ENCODE data around the gene TTC39B. TPM values are rescaled to one million over a fixed set of nuclear protein-coding genes. Genes with fewer than 3 reads are reported as not detected.

The TTC39B gene
- total RNA-seq, 2 experiments from 2014 or later, result 43.9 to 46.4 TPM

- peaks cover 46% of the 10 kb centered on the region for H3K36me3 Mint-ChIP-seq (ENCODE audit: low read depth)
- H3K27ac Mint-ChIP-seq, result no peak overlapping the region
- H3K27me3 Mint-ChIP-seq (ENCODE audit: low read depth), result no peaks in the 10 kb centered on the region
- no peaks in the 10 kb centered on the region for H3K9me3 Mint-ChIP-seq
- CTCF ChIA-PET, result interaction anchor here (0.9 to 1.2 kb wide), 2 partner anchors 8 to 20 kb away, joined by 3 to 6 read pairs; no protein-coding TSS in a partner anchor
- DNase-seq, result no peak
- H3K4me3 Mint-ChIP-seq, result no peak overlapping the region
- intact Hi-C loops (cut with micrococcal nuclease), result no loop called here
- peaks cover 11% of the 10 kb centered on the region for H3K4me1 Mint-ChIP-seq (ENCODE audit: low read depth)
Observed at GRCh38 chr9:15189481-15189880, 117.5 kb downstream of the TTC39B start.

- Mint-ChIP-seq H3K4me1 (ENCODE audit: low read depth) (peaks cover 11% of the 10 kb centered on the region), H3K27me3 (ENCODE audit: low read depth) (no peaks in the 10 kb centered on the region), H3K36me3 (ENCODE audit: low read depth) (peaks cover 46% of the 10 kb centered on the region), H3K9me3 (no peaks in the 10 kb centered on the region), H3K4me3 (no peak overlapping the region), H3K27ac (no peak overlapping the region)
- intact Hi-C loops (cut with micrococcal nuclease), result no loop called here
- CTCF ChIA-PET, result no interaction called here
- DNase-seq, result no peak
Observed at GRCh38 chr9:15187589-15187988, 119.4 kb downstream of the TTC39B start.

- H3K36me3 Mint-ChIP-seq (ENCODE audit: low read depth), result peaks cover 38% of the 10 kb centered on the region
- intact Hi-C loops (cut with micrococcal nuclease), result no loop called here
- H3K27ac Mint-ChIP-seq, result no peak overlapping the region
- no peaks in the 10 kb centered on the region for H3K27me3 Mint-ChIP-seq (ENCODE audit: low read depth)
- H3K4me3 Mint-ChIP-seq, result no peak overlapping the region
- CTCF ChIA-PET, result interaction anchor here (0.7 kb wide), 1 partner anchor 315 kb away, joined by 4 read pairs; no protein-coding TSS in a partner anchor
- H3K9me3 Mint-ChIP-seq, result no peaks in the 10 kb centered on the region
- peaks cover 25% of the 10 kb centered on the region for H3K4me1 Mint-ChIP-seq (ENCODE audit: low read depth)
- DNase-seq, result no peak
Observed at GRCh38 chr9:15182730-15183129, 124.3 kb downstream of the TTC39B start.

GRCh38 chr9:15182101-15182551 lies 124.9 kb downstream of the TTC39B start:
- DNase-seq, result no peak
- intact Hi-C loops (cut with micrococcal nuclease), result no loop called here

GRCh38 chr9:15180124-15180523 lies 126.9 kb downstream of the TTC39B start:
- no peaks in the 10 kb centered on the region for H3K27me3 Mint-ChIP-seq (ENCODE audit: low read depth)
- intact Hi-C loops (cut with micrococcal nuclease), result no loop called here
- no peak overlapping the region for H3K4me3 Mint-ChIP-seq
- H3K4me1 Mint-ChIP-seq (ENCODE audit: low read depth), result peaks cover 25% of the 10 kb centered on the region
- CTCF ChIA-PET, result interaction anchor here (0.7 to 1.6 kb wide), 2 partner anchors 51 to 76 kb away, joined by 3 to 4 read pairs; no protein-coding TSS in a partner anchor
- no peak for DNase-seq
- no peaks in the 10 kb centered on the region for H3K9me3 Mint-ChIP-seq
- H3K27ac Mint-ChIP-seq, result no peak overlapping the region
- peaks cover 35% of the 10 kb centered on the region for H3K36me3 Mint-ChIP-seq (ENCODE audit: low read depth)

More at GRCh38 chr9:15182101-15182551, 124.9 kb downstream of the TTC39B start:
- Mint-ChIP-seq H3K36me3 (ENCODE audit: low read depth) (peaks cover 35% of the 10 kb centered on the region), H3K4me3 (no peak overlapping the region), H3K4me1 (ENCODE audit: low read depth) (peaks cover 25% of the 10 kb centered on the region), H3K27me3 (ENCODE audit: low read depth) (no peaks in the 10 kb centered on the region), H3K9me3 (no peaks in the 10 kb centered on the region), H3K27ac (no peak overlapping the region)
- CTCF ChIA-PET, result no interaction called here

GRCh38 chr9:15178631-15179030 lies 128.4 kb downstream of the TTC39B start:
- DNase-seq, result no peak
- CTCF ChIA-PET, result no interaction called here
- Mint-ChIP-seq H3K27ac (no peak overlapping the region), H3K4me3 (no peak overlapping the region), H3K36me3 (ENCODE audit: low read depth) (peaks cover 36% of the 10 kb centered on the region), H3K27me3 (ENCODE audit: low read depth) (no peaks in the 10 kb centered on the region), H3K9me3 (no peaks in the 10 kb centered on the region), H3K4me1 (ENCODE audit: low read depth) (peaks cover 25% of the 10 kb centered on the region)
- intact Hi-C loops (cut with micrococcal nuclease), result no loop called here

GRCh38 chr9:15176836-15177235 lies 130.2 kb downstream of the TTC39B start:
- no peaks in the 10 kb centered on the region for H3K9me3 Mint-ChIP-seq
- H3K4me3 Mint-ChIP-seq, result no peak overlapping the region
- no peak for DNase-seq
- H3K27me3 Mint-ChIP-seq (ENCODE audit: low read depth), result no peaks in the 10 kb centered on the region
- intact Hi-C loops (cut with micrococcal nuclease), result no loop called here
- H3K27ac Mint-ChIP-seq, result no peak overlapping the region
- CTCF ChIA-PET, result no interaction called here
- peaks cover 35% of the 10 kb centered on the region for H3K36me3 Mint-ChIP-seq (ENCODE audit: low read depth)
- peaks cover 25% of the 10 kb centered on the region for H3K4me1 Mint-ChIP-seq (ENCODE audit: low read depth)

GRCh38 chr9:15163931-15164330 lies 143.1 kb downstream of the TTC39B start:
- intact Hi-C loops (cut with micrococcal nuclease), result no loop called here
- CTCF ChIA-PET, result interaction anchor here (1.1 kb wide), 1 partner anchor 29 kb away, joined by 3 read pairs; no protein-coding TSS in a partner anchor
- Mint-ChIP-seq H3K4me3 (no peak overlapping the region), H3K4me1 (ENCODE audit: low read depth) (no peaks in the 10 kb centered on the region), H3K9me3 (no peaks in the 10 kb centered on the region), H3K27me3 (ENCODE audit: low read depth) (no peaks in the 10 kb centered on the region), H3K36me3 (ENCODE audit: low read depth) (peaks cover 2% of the 10 kb centered on the region), H3K27ac (no peak overlapping the region)
- no peak for DNase-seq

GRCh38 chr9:15161753-15162152 lies 145.3 kb downstream of the TTC39B start:
- CTCF ChIA-PET, result no interaction called here
- DNase-seq, result no peak
- no peak overlapping the region for H3K4me3 Mint-ChIP-seq
- no peaks in the 10 kb centered on the region for H3K36me3 Mint-ChIP-seq (ENCODE audit: low read depth)
- H3K27ac Mint-ChIP-seq, result no peak overlapping the region
- intact Hi-C loops (cut with micrococcal nuclease), result no loop called here
- H3K27me3 Mint-ChIP-seq (ENCODE audit: low read depth), result no peaks in the 10 kb centered on the region
- H3K9me3 Mint-ChIP-seq, result no peaks in the 10 kb centered on the region
- no peaks in the 10 kb centered on the region for H3K4me1 Mint-ChIP-seq (ENCODE audit: low read depth)

GRCh38 chr9:15160673-15161072 lies 146.3 kb downstream of the TTC39B start:
- DNase-seq, result no peak
- Mint-ChIP-seq H3K9me3 (no peaks in the 10 kb centered on the region), H3K36me3 (ENCODE audit: low read depth) (no peaks in the 10 kb centered on the region), H3K27ac (no peak overlapping the region), H3K27me3 (ENCODE audit: low read depth) (no peaks in the 10 kb centered on the region), H3K4me3 (no peak overlapping the region), H3K4me1 (ENCODE audit: low read depth) (no peaks in the 10 kb centered on the region)
- CTCF ChIA-PET, result no interaction called here
- intact Hi-C loops (cut with micrococcal nuclease), result no loop called here

GRCh38 chr9:15158064-15158463 lies 149.0 kb downstream of the TTC39B start:
- Mint-ChIP-seq H3K27ac (no peak overlapping the region), H3K27me3 (ENCODE audit: low read depth) (peaks cover 2% of the 10 kb centered on the region), H3K4me1 (ENCODE audit: low read depth) (no peaks in the 10 kb centered on the region), H3K4me3 (no peak overlapping the region), H3K36me3 (ENCODE audit: low read depth) (no peaks in the 10 kb centered on the region), H3K9me3 (no peaks in the 10 kb centered on the region)
- intact Hi-C loops (cut with micrococcal nuclease), result no loop called here
- CTCF ChIA-PET, result interaction anchor here (0.8 kb wide), 1 partner anchor 117 kb away, joined by 3 read pairs; no protein-coding TSS in a partner anchor
- no peak for DNase-seq

- H3K9me3 Mint-ChIP-seq, result no peaks in the 10 kb centered on the region
- peaks cover 4% of the 10 kb centered on the region for H3K27me3 Mint-ChIP-seq (ENCODE audit: low read depth)
- no peak overlapping the region for H3K27ac Mint-ChIP-seq
- CTCF ChIA-PET, result interaction anchor here (0.8 kb wide), 1 partner anchor 118 kb away, joined by 3 read pairs; no protein-coding TSS in a partner anchor
- no peak for DNase-seq
- H3K4me1 Mint-ChIP-seq (ENCODE audit: low read depth), result no peaks in the 10 kb centered on the region
- no peak overlapping the region for H3K4me3 Mint-ChIP-seq
- intact Hi-C loops (cut with micrococcal nuclease), result no loop called here
- H3K36me3 Mint-ChIP-seq (ENCODE audit: low read depth), result no peaks in the 10 kb centered on the region
Observed at GRCh38 chr9:15157381-15157780, 149.6 kb downstream of the TTC39B start.

GRCh38 chr9:15156241-15156640 lies 150.8 kb downstream of the TTC39B start:
- no peak overlapping the region for H3K4me3 Mint-ChIP-seq
- no peaks in the 10 kb centered on the region for H3K36me3 Mint-ChIP-seq (ENCODE audit: low read depth)
- intact Hi-C loops (cut with micrococcal nuclease), result no loop called here
- no peaks in the 10 kb centered on the region for H3K9me3 Mint-ChIP-seq
- H3K27ac Mint-ChIP-seq, result no peak overlapping the region
- H3K4me1 Mint-ChIP-seq (ENCODE audit: low read depth), result no peaks in the 10 kb centered on the region
- peaks cover 7% of the 10 kb centered on the region for H3K27me3 Mint-ChIP-seq (ENCODE audit: low read depth)
- DNase-seq, result no peak
- CTCF ChIA-PET, result no interaction called here

Data from activated naive CD4-positive, alpha-beta T cell treated with anti-CD3 and anti-CD28 coated beads for 36 hours (primary cell).